Right lobe of liver (tissue), 6 donors: ENCODE data around the gene STK4. TPM values are rescaled to one million over a fixed set of nuclear protein-coding genes. Genes with fewer than 3 reads are reported as not detected.

Experiments used
- ATAC-seq, 4 donors: fragments of 200-7000 bp; cut with Tn5 transposase; one replicate each; pipeline ENCODE4 v1.9.1; 2020; ENCODE audit warnings: mild to moderate bottlenecking in 4 of 4, moderate library complexity in 4 of 4
- DNase-seq, 3 donors: peaks; one replicate each; pipeline ENCODE4 v3.0.0-alpha.2; 2020
- H3K27ac ChIP-seq, 3 donors: fragments of 200-600 bp; one replicate each; pipeline ENCODE4 v1.8.0; 2022
- H3K27me3 ChIP-seq, 2 donors: fragments of 200-600 bp; one replicate each; pipeline ENCODE4 v1.8.0; 2022
- H3K36me3 ChIP-seq, 4 donors: fragments of 200-600 bp; sonication (generic) in 1 of 4; one replicate each; pipeline versions ENCODE4 v1.5.1 to v1.8.0; 2017 to 2022; ENCODE audit warnings: control low read depth in 1 of 4
- H3K4me1 ChIP-seq, 4 donors: fragments of 200-600 bp; sonication (generic) in 1 of 4; one replicate each; pipeline versions ENCODE4 v1.5.1 to v1.8.0; 2017 to 2022; ENCODE audit warnings: control low read depth in 1 of 4
- H3K4me3 ChIP-seq, 3 donors: fragments of 200-600 bp; one replicate each; pipeline ENCODE4 v1.8.0; 2022
- H3K9me3 ChIP-seq, 4 donors: fragments of 200-600 bp; sonication (generic) in 1 of 4; one replicate each; pipeline versions ENCODE4 v1.5.1 to v1.8.0; 2017 to 2022; ENCODE audit warnings: control low read depth in 1 of 4
- CTCF ChIP-seq, 4 donors: fragments of 200-600 bp in 3 of 4; fragments of 450-650 bp in 1 of 4; IDR thresholded peaks; one replicate each; pipeline versions ENCODE4 v1.5.1 to v1.8.0; 2016 to 2022; ENCODE audit warnings: antibody characterized with exemption in 4 of 4, mild to moderate bottlenecking in 2 of 4
- POLR2A ChIP-seq: fragments of 450-650 bp; IDR thresholded peaks from one replicate; pipeline ENCODE4 v1.6.1; 2017; ENCODE audit warnings: antibody characterized with exemption, mild to moderate bottlenecking
- WGBS: methylation state at CpG from one replicate; pipeline ENCODE4 v1.1.6; 2018; ENCODE audit warnings: low coverage, low lambda C conversion rate; ENCODE audit not compliant: insufficient coverage; ENCODE audit errors: missing lambda C conversion rate; 5-methylcytosine and 5-hydroxymethylcytosine counted together
- intact Hi-C, 2 donors: fragments of 100-400 bp; cut with DNase I; formaldehyde crosslinking; loops; one replicate each; pipeline versions ENCODE4 v1.11.2 to v1.14.1; 2022
- total RNA-seq, 6 experiments: library from RNA; depleted of rRNA in 2 of 6; stranded (reverse); fragments of >200 nt in 2 of 6; fragmentation: NEBNext Ultra II Directional in 3 of 6; extraction: Animal tissue kit (Norgen Biotek cat#: 25700) in 3 of 6; gene quantifications; one replicate each; pipeline versions ENCODE4 v1.1.0 to v1.2.4, GENCODE V29; 2016 to 2023
- donor health status: DM: no; HTN: yes; CAD: no.
- donor health status: DM: no; HTN: no; CAD: no.
- donor health status: DM: no; HTN: no; CAD: no.
- donor health status: DM: no; HTN: yes; CAD: no.
- donor health status: DM: no; HTN: yes; CAD: no.

STK4 gene
- total RNA-seq, 6 experiments from 2014 or later, result 9.7 to 17.5 (median 13.4) TPM

DNA sequence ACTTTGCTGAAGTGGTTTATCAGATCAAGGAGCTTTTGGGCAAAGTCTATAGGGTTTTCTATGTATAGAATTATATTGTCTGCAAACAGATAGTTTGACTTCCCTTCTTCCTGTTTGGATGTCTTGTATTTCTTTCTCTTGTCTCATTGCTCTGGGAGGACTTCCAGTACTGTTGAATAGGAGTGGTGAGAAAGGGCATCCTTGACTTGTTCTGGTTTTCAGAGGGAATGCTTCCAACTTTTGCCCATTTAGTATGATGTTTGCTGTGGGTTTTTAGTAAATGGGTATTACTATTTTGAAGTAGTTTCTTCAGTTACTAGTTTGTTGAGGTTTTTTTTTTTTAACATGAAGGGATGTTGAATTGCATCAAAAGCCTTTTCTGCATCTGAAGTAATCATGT, 98.5 kb downstream of the STK4 start:
- TF ChIP-seq POLR2A (no peak), CTCF (IDR thresholded peaks at IDR 0.05) (no peak)
- Histone ChIP-seq H3K27me3 (no peaks in the 10 kb centered on the region), H3K27ac (no peak overlapping the region), H3K4me1 (no peaks in the 10 kb centered on the region), H3K4me3 (no peak overlapping the region), H3K9me3 (no peaks in the 10 kb centered on the region), H3K36me3 (no peaks in the 10 kb centered on the region)
- no peak for DNase-seq
- intact Hi-C loops, result no loop called here
- no peak for ATAC-seq

DNA sequence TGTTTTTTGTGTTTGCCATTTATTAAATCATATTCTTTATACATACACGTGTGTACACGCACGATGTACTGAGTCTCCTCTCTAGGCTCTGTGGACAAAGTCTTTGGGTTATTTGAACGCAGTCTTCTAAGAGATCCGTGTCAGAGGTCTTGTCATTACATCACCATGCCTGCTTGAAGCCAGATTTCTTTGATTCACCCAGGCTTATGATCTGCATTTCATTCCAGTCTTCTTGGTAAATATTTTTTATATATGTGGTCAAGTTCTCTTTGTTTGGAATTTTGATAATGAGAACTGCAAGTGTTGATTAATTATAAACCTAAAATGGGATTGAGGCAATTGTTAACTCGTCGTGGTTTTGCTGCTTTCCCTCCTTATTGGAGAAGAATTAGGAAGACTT, 100.1 kb downstream of the STK4 start:
- no peaks in the 10 kb centered on the region for H3K36me3 ChIP-seq
- TF ChIP-seq CTCF (IDR thresholded peaks at IDR 0.05) (no peak), POLR2A (no peak)
- H3K4me3 ChIP-seq, result no peak overlapping the region
- H3K4me1 ChIP-seq, result no peaks in the 10 kb centered on the region
- no peak for DNase-seq
- ATAC-seq, result no peak
- no peak overlapping the region for H3K27ac ChIP-seq
- H3K9me3 ChIP-seq, result no peaks in the 10 kb centered on the region
- WGBS, result 90% methylated on average over 7 of the region's 7 CpGs
- intact Hi-C loops, result no loop called here
- H3K27me3 ChIP-seq, result no peaks in the 10 kb centered on the region

- no peak overlapping the region for H3K4me3 ChIP-seq
- 97% methylated on average over 4 of the region's 4 CpGs for WGBS
- no peaks in the 10 kb centered on the region for H3K4me1 ChIP-seq
- no peak for TF ChIP-seq POLR2A
- TF ChIP-seq CTCF (IDR thresholded peaks at IDR 0.05), result no peak
- H3K27ac ChIP-seq, result no peak overlapping the region
- no peaks in the 10 kb centered on the region for H3K27me3 ChIP-seq
- no peaks in the 10 kb centered on the region for H3K36me3 ChIP-seq
- ATAC-seq (no peak), DNase-seq (no peak)
- intact Hi-C loops, result no loop called here
- H3K9me3 ChIP-seq, result no peaks in the 10 kb centered on the region
Measured at GRCh38 chr20:45067087-45067486, 100.8 kb downstream of the STK4 start.

DNA sequence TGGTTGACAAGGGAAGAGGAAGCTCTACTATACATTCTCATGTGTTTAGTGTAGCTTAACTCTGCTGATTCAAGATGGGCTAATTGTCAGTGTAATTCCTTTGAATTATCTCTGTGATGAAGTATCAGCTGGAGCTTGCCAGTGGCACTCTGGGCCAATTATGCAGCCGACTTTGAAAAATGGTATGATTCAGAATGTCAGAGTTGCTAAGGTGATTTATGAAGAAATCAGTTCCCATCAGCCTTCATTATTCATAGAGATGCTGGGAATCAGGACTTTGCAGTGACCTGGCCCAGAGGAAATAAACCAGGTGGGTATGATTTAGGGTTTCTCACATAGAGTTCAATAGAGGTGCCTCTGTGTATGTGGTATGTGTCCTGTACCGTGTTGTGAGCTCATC, 101.2 kb downstream of the STK4 start:
- TF ChIP-seq CTCF (IDR thresholded peaks at IDR 0.05) (no peak), POLR2A (no peak)
- no peaks in the 10 kb centered on the region for H3K9me3 ChIP-seq
- H3K4me3 ChIP-seq, result no peak overlapping the region
- no peaks in the 10 kb centered on the region for H3K36me3 ChIP-seq
- H3K4me1 ChIP-seq, result no peaks in the 10 kb centered on the region
- DNase-seq (no peak), ATAC-seq (no peak)
- 83% methylated on average over 1 of the region's 2 CpGs for WGBS
- no peak overlapping the region for H3K27ac ChIP-seq
- H3K27me3 ChIP-seq, result no peaks in the 10 kb centered on the region
- intact Hi-C loops, result no loop called here

DNA sequence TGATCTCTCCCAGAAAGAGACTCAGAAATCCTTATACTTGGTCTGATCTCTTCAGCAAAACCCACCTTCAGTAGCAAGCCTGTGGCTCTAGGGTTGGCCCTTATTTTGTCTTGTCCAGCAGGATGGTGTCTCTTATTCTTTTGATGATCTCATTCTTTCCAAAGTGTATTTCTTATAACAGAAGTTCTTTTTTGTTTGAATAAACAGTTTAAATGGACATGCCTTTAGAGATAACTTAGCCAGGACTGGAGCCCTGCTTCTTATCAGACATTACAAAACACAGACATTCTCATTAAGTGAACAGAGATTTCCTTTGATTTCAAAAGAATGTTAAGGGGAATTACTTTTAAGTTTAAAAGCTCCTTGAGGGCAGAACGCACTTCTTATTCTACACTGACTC, 102.9 kb downstream of the STK4 start:
- no peaks in the 10 kb centered on the region for H3K36me3 ChIP-seq
- no peak overlapping the region for H3K27ac ChIP-seq
- ATAC-seq, result no peak
- WGBS, result 100% methylated on average over 1 of the region's 1 CpG
- H3K4me1 ChIP-seq, result no peaks in the 10 kb centered on the region
- DNase-seq, result no peak
- H3K4me3 ChIP-seq, result no peak overlapping the region
- no peaks in the 10 kb centered on the region for H3K27me3 ChIP-seq
- intact Hi-C loops, result no loop called here
- no peak for TF ChIP-seq POLR2A
- no peak for TF ChIP-seq CTCF (IDR thresholded peaks at IDR 0.05)
- no peaks in the 10 kb centered on the region for H3K9me3 ChIP-seq
